OCI-LY1 (cell line): ENCODE measurements around the gene MYBBP1A.

ENCODE experiments used
- H2AFZ ChIP-seq: fragments of 200-600 bp; sonication (generic), shearing (Covaris generic); 2 replicates; pipeline ENCODE4 v1.6.0; 2014; ENCODE audit warnings: antibody characterized with exemption, mild to moderate bottlenecking, low read length
- H3F3A ChIP-seq: fragments of 200-600 bp; sonication (generic), shearing (Covaris generic); 2 replicates; pipeline ENCODE4 v1.6.0; 2014; ENCODE audit warnings: mild to moderate bottlenecking, antibody characterized with exemption, low read length, moderate library complexity; ENCODE audit not compliant: insufficient read depth
- H3K27ac ChIP-seq: fragments of 200-600 bp; sonication (generic); 2 replicates; pipeline ENCODE4 v1.5.1; 2014; ENCODE audit warnings: low read length, mixed run types, mild to moderate bottlenecking, low read depth; ENCODE audit not compliant: poor library complexity, severe bottlenecking
- H3K27me3 ChIP-seq: fragments of 200-600 bp; sonication (generic); 2 replicates; pipeline ENCODE4 v1.6.0; 2014; ENCODE audit warnings: antibody characterized with exemption, mild to moderate bottlenecking, low read length, moderate library complexity; ENCODE audit not compliant: insufficient read depth
- H3K36me3 ChIP-seq: fragments of 200-600 bp; sonication (generic); 2 replicates; pipeline ENCODE4 v1.6.1; 2014; ENCODE audit warnings: mild to moderate bottlenecking, antibody characterized with exemption, low read length, moderate library complexity, mixed read lengths; ENCODE audit not compliant: insufficient read depth
- H3K4me1 ChIP-seq: fragments of 200-600 bp; sonication (generic); 2 replicates; pipeline ENCODE4 v1.5.1; 2014; ENCODE audit warnings: mild to moderate bottlenecking, low read length, moderate library complexity; ENCODE audit not compliant: insufficient read depth, severe bottlenecking
- H3K4me2 ChIP-seq: fragments of 200-600 bp; sonication (generic), shearing (Covaris generic); 2 replicates; pipeline ENCODE4 v1.6.1; 2014; ENCODE audit warnings: low read length
- H3K4me3 ChIP-seq: fragments of 200-600 bp; sonication (generic); 2 replicates; pipeline ENCODE4 v1.5.1; 2014; ENCODE audit warnings: low read length, low read depth, mild to moderate bottlenecking, mixed read lengths; ENCODE audit not compliant: poor library complexity, severe bottlenecking
- H3K79me2 ChIP-seq: fragments of 200-600 bp; shearing (Covaris generic); 2 replicates; pipeline ENCODE4 v1.6.1; 2016; ENCODE audit warnings: mixed run types, low read length, mixed read lengths; ENCODE audit not compliant: insufficient read depth
- H3K9ac ChIP-seq: fragments of 200-600 bp; sonication (generic), shearing (Covaris generic); 2 replicates; pipeline ENCODE4 v1.6.1; 2014; ENCODE audit warnings: mild to moderate bottlenecking, low read length, mixed read lengths
- H3K9me2 ChIP-seq: fragments of 200-600 bp; sonication (generic), shearing (Covaris generic); 2 replicates; pipeline ENCODE4 v1.6.1; 2014; ENCODE audit warnings: low read depth, mild to moderate bottlenecking, low read length, mixed read lengths
- H3K9me3 ChIP-seq: fragments of 200-600 bp; shearing (Covaris generic); 2 replicates; pipeline ENCODE4 v1.6.1; 2014; ENCODE audit warnings: low read length, mixed read lengths
- H4K20me1 ChIP-seq: fragments of 200-600 bp; sonication (generic), shearing (Covaris generic); 2 replicates; pipeline ENCODE4 v1.6.0; 2016; ENCODE audit warnings: mild to moderate bottlenecking, low read length; ENCODE audit not compliant: insufficient read depth
- CTCF ChIP-seq: fragments of 200-600 bp; sonication (generic), shearing (Covaris generic); IDR thresholded peaks from 2 replicates; pipeline ENCODE4 v1.5.1; 2017; ENCODE audit warnings: mild to moderate bottlenecking, antibody characterized with exemption, low read length, moderate library complexity, mixed read lengths
- EZH2 ChIP-seq: fragments of 200-600 bp; sonication (generic), shearing (Covaris generic); IDR thresholded peaks from 2 replicates; pipeline ENCODE4 v1.8.0; 2017; ENCODE audit warnings: borderline replicate concordance, mixed run types, mild to moderate bottlenecking, antibody characterized with exemption, low read length, moderate library complexity, mixed read lengths

Gene MYBBP1A

DNA sequence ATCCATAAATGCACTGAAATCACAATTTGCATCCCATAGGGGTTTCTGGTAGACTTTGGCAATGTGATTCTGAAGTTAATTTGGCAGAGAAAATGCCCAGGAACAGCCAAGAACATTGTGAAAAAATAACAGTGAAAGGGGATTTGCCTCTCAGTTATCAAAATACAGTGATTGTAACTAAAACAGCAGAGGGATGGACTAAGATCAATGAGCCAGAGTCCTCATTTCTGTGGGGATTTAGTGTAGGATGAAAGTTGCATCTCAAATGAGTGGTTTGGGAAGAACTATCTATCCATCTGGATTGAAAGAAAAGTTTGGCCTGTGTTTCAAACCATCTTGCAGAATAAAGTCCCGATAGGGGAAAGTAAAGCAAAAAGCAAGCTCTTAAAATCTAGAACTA lies 28.1 kb downstream of the MYBBP1A start:
- Histone ChIP-seq H3K36me3 (no peaks in the 10 kb centered on the region), H3K9me3 (no peaks in the 10 kb centered on the region), H3K27ac (no peak overlapping the region), H3K4me1 (peaks cover 18% of the 10 kb centered on the region), H3K9me2 (no peaks in the 10 kb centered on the region), H4K20me1 (no peaks in the 10 kb centered on the region), H3F3A (no peaks in the 10 kb centered on the region), H2AFZ (no peak overlapping the region), H3K79me2 (no peaks in the 10 kb centered on the region), H3K9ac (no peak overlapping the region), H3K4me2 (no peak overlapping the region), H3K4me3 (no peak overlapping the region), H3K27me3 (no peaks in the 10 kb centered on the region; the same call in 1 of the 2 replicates)
- no peak for TF ChIP-seq CTCF

DNA sequence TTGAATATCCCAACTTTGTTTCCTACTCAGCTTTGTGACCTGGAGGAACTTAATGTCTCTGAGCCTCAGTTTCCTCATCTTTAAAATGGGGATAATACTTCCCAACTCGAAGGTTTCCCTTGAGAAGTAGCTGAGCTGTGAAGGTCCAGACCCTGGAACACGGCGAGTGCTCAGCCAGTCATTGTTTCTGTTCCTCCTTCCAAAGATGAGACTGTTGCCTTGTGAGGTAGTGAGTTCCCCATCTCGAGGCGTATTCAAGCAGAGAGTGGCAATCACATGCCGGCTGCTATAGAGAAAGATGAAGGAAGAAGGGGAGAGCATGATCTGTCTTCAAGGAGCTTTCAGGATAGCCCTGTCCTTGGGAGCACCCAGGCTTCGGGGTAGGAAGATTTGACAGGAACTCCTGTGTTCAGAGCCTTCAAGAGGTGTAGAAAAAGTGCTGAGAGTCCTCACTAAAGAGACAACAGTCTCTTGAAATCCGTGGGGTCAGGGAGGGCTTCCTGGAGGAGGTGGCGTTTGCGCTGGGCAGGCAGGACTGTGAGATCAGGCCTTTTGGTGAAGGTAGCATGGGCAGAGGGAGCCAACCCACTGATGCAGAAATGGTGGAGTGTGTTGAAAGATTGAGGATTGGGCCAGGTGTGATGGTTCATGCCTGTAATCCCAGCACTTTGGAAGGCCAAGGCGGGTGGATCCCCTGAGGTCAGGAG lies 29.3 kb downstream of the MYBBP1A start:
- no peak overlapping the region for H2AFZ ChIP-seq
- H3K36me3 ChIP-seq, result no peaks in the 10 kb centered on the region
- H3K9me3 ChIP-seq, result no peaks in the 10 kb centered on the region
- H3K4me3 ChIP-seq, result no peak overlapping the region
- no peaks in the 10 kb centered on the region for H4K20me1 ChIP-seq
- no peaks in the 10 kb centered on the region for H3K9me2 ChIP-seq
- H3K27me3 ChIP-seq, result no peaks in the 10 kb centered on the region
- H3K9ac ChIP-seq, result no peak overlapping the region
- TF ChIP-seq EZH2, result no peak
- no peak for TF ChIP-seq CTCF
- H3K4me1 ChIP-seq, result peaks cover 18% of the 10 kb centered on the region
- H3F3A ChIP-seq, result no peaks in the 10 kb centered on the region
- H3K79me2 ChIP-seq, result no peaks in the 10 kb centered on the region
- no peak overlapping the region for H3K27ac ChIP-seq
- no peak overlapping the region for H3K4me2 ChIP-seq

DNA sequence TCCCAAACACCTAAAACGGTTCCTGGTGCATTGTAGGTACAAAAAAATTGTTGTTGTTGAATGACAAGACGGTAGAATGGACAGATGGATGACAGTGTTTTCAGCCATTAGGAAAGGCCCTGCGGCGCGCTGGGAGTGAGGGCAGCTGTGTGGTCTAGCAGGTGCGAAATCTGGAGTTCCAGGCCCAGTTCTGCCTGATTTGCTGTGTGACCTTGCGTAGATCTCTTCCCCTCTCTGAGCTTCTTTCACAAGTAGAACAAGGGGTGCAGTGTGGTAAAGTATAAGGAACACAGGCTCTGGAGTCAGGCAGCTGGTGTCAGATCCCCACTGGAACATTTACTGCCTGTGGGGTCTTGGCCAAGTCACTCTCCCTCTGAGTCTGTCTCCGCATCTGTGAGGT lies 31.2 kb downstream of the MYBBP1A start:
- Histone ChIP-seq H3K79me2 (no peaks in the 10 kb centered on the region), H3K9me2 (no peaks in the 10 kb centered on the region), H3K36me3 (no peaks in the 10 kb centered on the region), H3F3A (no peaks in the 10 kb centered on the region), H3K4me3 (no peak overlapping the region), H3K9ac (no peak overlapping the region), H2AFZ (no peak overlapping the region), H3K27ac (peak overlapping the region; percentile 50), H3K4me2 (peak overlapping the region; percentile 39), H3K4me1 (peaks cover 22% of the 10 kb centered on the region), H4K20me1 (no peaks in the 10 kb centered on the region), H3K27me3 (no peaks in the 10 kb centered on the region), H3K9me3 (no peaks in the 10 kb centered on the region)
- TF ChIP-seq CTCF (no peak), EZH2 (no peak)
